Brain microvascular endothelial cell (primary cell): ENCODE measurements around the gene NCCRP1.

Source experiments
- DNase-seq: peaks from one replicate; pipeline ENCODE4 v3.0.0-alpha.2; 2020
- H3K27ac ChIP-seq: fragments of 250-450 bp; sonication (Bioruptor Pico); 2 replicates; pipeline ENCODE4 v1.5.1; 2020; ENCODE audit warnings: mild to moderate bottlenecking, moderate library complexity
- H3K27me3 ChIP-seq: fragments of 250-450 bp; sonication (Bioruptor Pico); replicated peaks from 2 replicates; pipeline ENCODE4 v1.5.1; 2020; ENCODE audit warnings: mild to moderate bottlenecking
- H3K36me3 ChIP-seq: fragments of 250-450 bp; sonication (Bioruptor Pico); replicated peaks from 2 replicates; pipeline ENCODE4 v1.5.1; 2020; ENCODE audit warnings: mild to moderate bottlenecking
- H3K4me3 ChIP-seq: 2 replicates; pipeline ENCODE4 v1.5.1; 2011; ENCODE audit warnings: low read depth, mild to moderate bottlenecking, control low read depth, low read length, moderate library complexity
- in situ Hi-C: cut with HindIII; loops from 2 replicates; pipeline ENCODE4 v1.10.0; 2017; ENCODE audit warnings: low sequenced_read_pairs, low pct_ligation_motif_present
- TF ChIP-seq, protein P1 (sequence below): IDR thresholded peaks from 2 replicates; pipeline ENCODE4 v1.5.1; 2011; ENCODE audit warnings: low read depth, mild to moderate bottlenecking, moderate library complexity, low read length, control low read depth, inconsistent platforms; ENCODE audit errors: missing control alignments

NCCRP1 gene

DNA sequence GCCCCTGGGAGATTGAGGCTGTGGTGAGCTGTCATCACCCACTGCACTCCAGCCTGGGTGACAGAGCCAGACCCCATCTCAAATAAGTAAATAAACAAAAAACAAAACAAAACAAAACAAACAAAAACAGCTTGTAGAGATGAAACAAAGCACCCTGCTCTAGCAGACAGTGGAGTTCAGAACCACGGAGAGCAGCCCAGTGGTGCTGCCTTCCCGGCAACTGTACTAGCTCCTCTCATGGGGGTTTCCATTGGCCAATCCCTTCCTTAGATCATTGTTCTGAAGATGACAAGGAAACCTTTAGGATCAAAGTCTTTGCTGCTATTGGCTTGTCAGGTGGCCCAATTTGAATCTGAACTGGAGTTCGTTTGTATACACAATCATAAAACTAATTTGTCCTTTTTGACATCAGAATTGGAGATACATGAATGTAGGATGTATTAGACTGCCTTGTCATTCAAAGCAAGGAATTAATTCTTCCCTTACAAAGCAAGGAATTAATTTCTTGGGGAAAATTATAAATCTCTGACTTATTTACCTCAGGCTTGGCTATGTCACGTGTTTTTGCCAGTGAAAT, 27.0 kb downstream of the NCCRP1 start:
- H3K27me3 ChIP-seq = no peaks in the 10 kb centered on the region
- DNase-seq = peak; percentile 25
- no peak overlapping the region for H3K27ac ChIP-seq
- in situ Hi-C loops = no loop called here
- H3K4me3 ChIP-seq = no peak overlapping the region
- no peaks in the 10 kb centered on the region for H3K36me3 ChIP-seq
- TF ChIP-seq, protein P1, sequence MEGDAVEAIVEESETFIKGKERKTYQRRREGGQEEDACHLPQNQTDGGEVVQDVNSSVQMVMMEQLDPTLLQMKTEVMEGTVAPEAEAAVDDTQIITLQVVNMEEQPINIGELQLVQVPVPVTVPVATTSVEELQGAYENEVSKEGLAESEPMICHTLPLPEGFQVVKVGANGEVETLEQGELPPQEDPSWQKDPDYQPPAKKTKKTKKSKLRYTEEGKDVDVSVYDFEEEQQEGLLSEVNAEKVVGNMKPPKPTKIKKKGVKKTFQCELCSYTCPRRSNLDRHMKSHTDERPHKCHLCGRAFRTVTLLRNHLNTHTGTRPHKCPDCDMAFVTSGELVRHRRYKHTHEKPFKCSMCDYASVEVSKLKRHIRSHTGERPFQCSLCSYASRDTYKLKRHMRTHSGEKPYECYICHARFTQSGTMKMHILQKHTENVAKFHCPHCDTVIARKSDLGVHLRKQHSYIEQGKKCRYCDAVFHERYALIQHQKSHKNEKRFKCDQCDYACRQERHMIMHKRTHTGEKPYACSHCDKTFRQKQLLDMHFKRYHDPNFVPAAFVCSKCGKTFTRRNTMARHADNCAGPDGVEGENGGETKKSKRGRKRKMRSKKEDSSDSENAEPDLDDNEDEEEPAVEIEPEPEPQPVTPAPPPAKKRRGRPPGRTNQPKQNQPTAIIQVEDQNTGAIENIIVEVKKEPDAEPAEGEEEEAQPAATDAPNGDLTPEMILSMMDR = no peak

DNA sequence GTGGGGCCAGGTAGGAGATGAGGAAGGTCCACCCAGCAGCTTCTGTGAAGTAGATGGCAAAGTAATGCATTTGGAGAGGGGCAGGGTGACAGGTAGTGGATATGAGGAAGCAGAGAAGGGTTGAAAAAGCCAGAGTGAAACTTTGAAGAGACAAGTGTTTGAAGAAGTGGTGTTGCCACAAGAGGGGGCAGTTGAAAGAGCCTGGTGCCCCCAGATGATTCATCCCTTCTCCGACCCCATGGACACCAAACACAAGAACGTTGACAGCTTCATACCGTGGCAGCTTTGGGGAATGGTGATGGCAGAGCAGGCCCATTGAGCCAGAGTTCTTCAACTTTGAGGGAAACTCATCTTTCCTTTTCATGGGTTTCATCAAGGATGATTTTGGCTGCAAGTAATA, 28.1 kb downstream of the NCCRP1 start:
- in situ Hi-C loops = no loop called here
- Histone ChIP-seq H3K27ac (no peak overlapping the region), H3K4me3 (no peak overlapping the region), H3K36me3 (no peaks in the 10 kb centered on the region), H3K27me3 (no peaks in the 10 kb centered on the region)
- TF ChIP-seq, protein P1 = no peak
- DNase-seq = no peak

DNA sequence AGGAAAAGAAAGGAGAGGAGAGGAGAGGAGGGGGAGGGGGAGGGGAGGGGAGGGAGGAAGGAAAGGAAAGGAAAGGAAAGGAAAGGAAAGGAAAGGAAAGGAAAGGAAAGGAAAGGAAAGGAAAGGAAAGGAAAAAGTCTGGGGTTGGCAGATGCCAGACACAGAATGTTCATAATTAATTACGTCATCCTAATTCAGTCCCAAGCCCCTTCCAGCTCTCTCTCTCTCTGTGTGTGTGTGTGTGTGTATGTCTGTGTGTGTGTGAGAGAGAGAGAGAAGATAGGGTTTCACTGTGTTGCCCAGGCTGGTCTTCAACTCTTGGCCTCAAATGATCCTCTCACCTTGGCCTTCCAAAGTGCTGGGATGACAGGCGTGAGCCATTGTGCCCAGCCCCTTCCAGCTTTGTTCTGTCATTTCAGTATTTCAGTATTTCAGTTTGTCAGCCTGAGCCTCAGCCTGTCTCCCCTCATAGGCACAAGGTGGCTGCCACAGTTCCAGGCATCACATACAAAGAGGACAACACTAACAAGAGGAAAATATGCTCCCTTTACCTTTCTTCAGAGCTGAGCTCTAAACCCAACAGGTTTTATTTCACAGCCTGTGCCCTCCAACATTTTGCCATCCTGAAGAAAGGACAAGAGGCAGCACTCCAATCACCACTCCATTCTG, 33.5 kb downstream of the NCCRP1 start:
- in situ Hi-C loops = no loop called here
- no peak overlapping the region for H3K4me3 ChIP-seq
- H3K27ac ChIP-seq = no peak overlapping the region
- H3K36me3 ChIP-seq = no peaks in the 10 kb centered on the region
- TF ChIP-seq, protein P1 = no peak
- no peak for DNase-seq
- no peaks in the 10 kb centered on the region for H3K27me3 ChIP-seq

DNA sequence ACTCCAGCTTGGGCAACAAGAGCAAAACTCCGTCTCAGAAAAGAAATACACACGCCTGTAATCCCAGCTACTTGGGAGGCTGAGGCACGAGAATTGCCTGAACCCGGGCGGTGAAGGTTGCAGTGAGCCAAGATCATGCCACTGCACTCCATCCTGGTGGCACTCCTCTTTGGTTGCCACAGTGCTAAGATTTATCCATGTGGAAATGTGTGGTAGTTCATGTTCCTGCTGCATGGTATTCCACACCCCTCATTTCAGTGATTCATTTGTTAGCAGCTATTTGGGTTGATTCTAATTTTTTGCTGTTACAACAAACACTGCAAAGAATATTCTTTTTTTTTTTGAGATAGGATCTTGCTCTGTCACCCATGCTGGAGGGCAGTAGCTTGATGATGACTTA, 35.9 kb downstream of the NCCRP1 start:
- H3K4me3 ChIP-seq = no peak overlapping the region
- TF ChIP-seq, protein P1 = no peak
- H3K27ac ChIP-seq = no peak overlapping the region
- H3K36me3 ChIP-seq = no peaks in the 10 kb centered on the region
- no peaks in the 10 kb centered on the region for H3K27me3 ChIP-seq
- in situ Hi-C loops = no loop called here
- DNase-seq = no peak

DNA sequence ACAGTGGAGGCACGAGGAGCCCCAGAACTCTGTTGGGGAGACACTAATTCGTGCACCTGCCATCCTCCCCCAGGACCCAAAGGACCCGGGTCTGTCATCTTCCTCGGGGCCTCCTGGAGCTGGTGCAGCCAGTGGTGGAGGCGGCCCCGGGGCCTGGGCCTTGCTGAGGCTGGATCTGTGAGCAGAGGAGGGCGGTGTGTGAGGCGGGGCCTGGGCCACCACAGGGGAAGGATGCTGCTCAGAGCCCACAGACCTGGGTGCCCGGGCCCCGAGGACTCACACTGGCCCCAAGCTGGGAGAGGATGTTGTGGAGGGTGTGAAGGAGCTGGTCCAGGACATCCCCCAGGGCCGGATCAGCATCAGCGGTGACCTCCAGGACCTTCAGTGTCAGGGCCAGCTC, 39.8 kb downstream of the NCCRP1 start:
- Histone ChIP-seq H3K27me3 (no peaks in the 10 kb centered on the region), H3K4me3 (no peak overlapping the region), H3K36me3 (no peaks in the 10 kb centered on the region), H3K27ac (no peak overlapping the region)
- in situ Hi-C loops = no loop called here
- DNase-seq = no peak
- TF ChIP-seq, protein P1 = no peak
